ENCODE measurements around the gene COIL.

DNA sequence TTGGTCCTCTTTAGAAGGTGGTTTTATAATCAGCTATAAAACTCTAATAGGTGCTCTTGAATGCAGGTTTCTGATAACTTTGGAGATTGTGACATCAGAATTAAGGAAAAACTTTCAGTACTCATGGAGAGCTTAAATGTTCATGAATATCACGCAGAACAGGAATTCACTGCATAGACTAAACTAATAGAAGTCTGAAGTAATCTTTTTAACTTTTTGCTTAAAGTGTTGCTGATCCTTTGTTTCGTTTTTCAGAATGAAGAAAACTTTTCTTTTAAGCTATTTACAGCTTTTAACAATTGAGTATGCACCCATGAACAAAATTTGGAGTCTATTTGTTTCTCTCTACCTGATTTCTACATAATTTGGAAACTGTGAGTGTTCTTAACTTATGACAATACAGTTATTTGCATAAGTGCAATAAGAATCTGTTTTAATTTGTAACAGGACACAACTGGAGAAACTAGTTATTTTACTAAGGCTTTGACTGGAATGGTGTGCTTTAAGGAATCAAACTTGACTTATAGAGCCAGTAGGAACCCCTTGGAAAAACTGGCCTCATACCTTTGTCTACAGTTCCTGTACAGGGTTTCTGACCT lies 30.0 kb downstream of the COIL start:
- TF ChIP-seq, protein P1, sequence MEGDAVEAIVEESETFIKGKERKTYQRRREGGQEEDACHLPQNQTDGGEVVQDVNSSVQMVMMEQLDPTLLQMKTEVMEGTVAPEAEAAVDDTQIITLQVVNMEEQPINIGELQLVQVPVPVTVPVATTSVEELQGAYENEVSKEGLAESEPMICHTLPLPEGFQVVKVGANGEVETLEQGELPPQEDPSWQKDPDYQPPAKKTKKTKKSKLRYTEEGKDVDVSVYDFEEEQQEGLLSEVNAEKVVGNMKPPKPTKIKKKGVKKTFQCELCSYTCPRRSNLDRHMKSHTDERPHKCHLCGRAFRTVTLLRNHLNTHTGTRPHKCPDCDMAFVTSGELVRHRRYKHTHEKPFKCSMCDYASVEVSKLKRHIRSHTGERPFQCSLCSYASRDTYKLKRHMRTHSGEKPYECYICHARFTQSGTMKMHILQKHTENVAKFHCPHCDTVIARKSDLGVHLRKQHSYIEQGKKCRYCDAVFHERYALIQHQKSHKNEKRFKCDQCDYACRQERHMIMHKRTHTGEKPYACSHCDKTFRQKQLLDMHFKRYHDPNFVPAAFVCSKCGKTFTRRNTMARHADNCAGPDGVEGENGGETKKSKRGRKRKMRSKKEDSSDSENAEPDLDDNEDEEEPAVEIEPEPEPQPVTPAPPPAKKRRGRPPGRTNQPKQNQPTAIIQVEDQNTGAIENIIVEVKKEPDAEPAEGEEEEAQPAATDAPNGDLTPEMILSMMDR (IDR thresholded peaks at IDR 0.05; ENCODE audit: low read depth, low read length, missing input control): no peak
- no peak for TF ChIP-seq FOXA1 (IDR thresholded peaks at IDR 0.05)
- no peak for TF ChIP-seq ZBTB33 (IDR thresholded peaks at IDR 0.05)
- no peak for TF ChIP-seq RAD21 (IDR thresholded peaks at IDR 0.05)
- TF ChIP-seq NR2F2 (IDR thresholded peaks at IDR 0.05): no peak
- no peak for TF ChIP-seq HNF4A (conservative IDR thresholded peaks at IDR 0.05)
- no peak for TF ChIP-seq SP1 (IDR thresholded peaks at IDR 0.05)
- TF ChIP-seq MAX (IDR thresholded peaks at IDR 0.05): no peak
- no peak for TF ChIP-seq GABPA (IDR thresholded peaks at IDR 0.05 in 1 of 2, conservative IDR thresholded peaks at IDR 0.05 in 1 of 2)
- TF ChIP-seq, protein P2, sequence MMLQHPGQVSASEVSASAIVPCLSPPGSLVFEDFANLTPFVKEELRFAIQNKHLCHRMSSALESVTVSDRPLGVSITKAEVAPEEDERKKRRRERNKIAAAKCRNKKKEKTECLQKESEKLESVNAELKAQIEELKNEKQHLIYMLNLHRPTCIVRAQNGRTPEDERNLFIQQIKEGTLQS (IDR thresholded peaks at IDR 0.05): no peak
